Cardiac muscle cell (in vitro differentiated cells and primary cell): ENCODE data around the gene OR5AS1. TPM values are rescaled to one million over a fixed set of nuclear protein-coding genes. Genes with fewer than 3 reads are reported as not detected.
"Not testable (repeated sequence)": the region's sequence is repeated elsewhere in the genome, so short reads cannot be mapped to it uniquely, and the experiment has no call there.

Experiments used
- DNase-seq, 2 donors: peaks; one replicate each; pipeline versions ENCODE4 v3.0.0 to v3.0.0-alpha.2; 2010 to 2017; ENCODE audit warnings: low read depth in 1 of 2, low spot score in 1 of 2
- H3K27ac ChIP-seq: fragments of 200-600 bp; sonication (generic); 2 replicates; pipeline ENCODE4 v1.5.1; 2016
- H3K27me3 ChIP-seq: fragments of 200-600 bp; sonication (generic); 2 replicates; pipeline ENCODE4 v1.6.0; 2016; ENCODE audit warnings: control low read depth
- H3K36me3 ChIP-seq: fragments of 200-600 bp; sonication (generic); 2 replicates; pipeline ENCODE4 v1.5.1; 2016; ENCODE audit warnings: control low read depth
- H3K4me1 ChIP-seq: fragments of 200-600 bp; sonication (generic); 2 replicates; pipeline ENCODE4 v1.8.1; 2017; ENCODE audit warnings: low read depth, mild to moderate bottlenecking, mixed run types
- H3K4me3 ChIP-seq: fragments of 200-600 bp; sonication (generic); 2 replicates; pipeline ENCODE4 v1.5.1; 2016; ENCODE audit warnings: mild to moderate bottlenecking
- H3K9me3 ChIP-seq: fragments of 200-600 bp; sonication (generic); 2 replicates; pipeline ENCODE4 v1.5.1; 2017; ENCODE audit warnings: low read depth, mild to moderate bottlenecking, control low read depth
- polyA plus RNA-seq: library from polyadenylated mRNA; unstranded; fragments of >200 nt; fragmentation: Nextera tagmentation; extraction: Ambion mirVana; gene quantifications from 2 replicates; pipeline ENCODE4 v1.2.1, GENCODE V29; 2016
- total RNA-seq: library from RNA; depleted of rRNA; stranded (reverse); fragments of >200 nt; gene quantifications from 2 replicates; pipeline ENCODE4 v1.2.3, GENCODE V29; 2016
- TF ChIP-seq, protein P1 (sequence below): IDR thresholded peaks from 2 replicates; pipeline ENCODE4 v1.5.1; 2012; ENCODE audit warnings: low read depth, mild to moderate bottlenecking, low read length

OR5AS1 gene
- total and polyA plus RNA-seq, 2 experiments from 2014 or later: not detected

DNA sequence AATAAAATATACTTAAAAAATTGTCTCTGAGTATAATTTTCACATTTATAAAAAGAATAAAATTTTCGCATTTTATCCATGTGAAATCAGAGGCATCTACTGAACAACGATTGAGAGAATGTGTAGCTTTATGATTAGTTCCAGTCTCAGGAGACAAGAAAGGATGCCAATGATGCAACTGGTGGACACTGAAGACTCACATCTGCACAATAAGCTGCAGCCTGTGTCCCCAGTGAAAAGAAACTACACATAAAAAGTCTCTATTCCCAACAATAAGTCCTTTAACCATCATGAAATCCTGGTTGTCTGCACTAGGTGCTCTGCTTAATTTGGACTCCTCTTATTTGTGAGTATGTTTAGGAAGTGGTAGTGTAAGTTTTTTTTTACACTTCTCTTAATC is 22.0 kb downstream of the OR5AS1 start:
- Histone ChIP-seq H3K4me3 (no peak overlapping the region), H3K9me3 (no peaks in the 10 kb centered on the region), H3K4me1 (no peaks in the 10 kb centered on the region), H3K27me3 (no peaks in the 10 kb centered on the region), H3K27ac (no peak overlapping the region), H3K36me3 (no peaks in the 10 kb centered on the region)
- no peak for DNase-seq
- TF ChIP-seq, protein P1, sequence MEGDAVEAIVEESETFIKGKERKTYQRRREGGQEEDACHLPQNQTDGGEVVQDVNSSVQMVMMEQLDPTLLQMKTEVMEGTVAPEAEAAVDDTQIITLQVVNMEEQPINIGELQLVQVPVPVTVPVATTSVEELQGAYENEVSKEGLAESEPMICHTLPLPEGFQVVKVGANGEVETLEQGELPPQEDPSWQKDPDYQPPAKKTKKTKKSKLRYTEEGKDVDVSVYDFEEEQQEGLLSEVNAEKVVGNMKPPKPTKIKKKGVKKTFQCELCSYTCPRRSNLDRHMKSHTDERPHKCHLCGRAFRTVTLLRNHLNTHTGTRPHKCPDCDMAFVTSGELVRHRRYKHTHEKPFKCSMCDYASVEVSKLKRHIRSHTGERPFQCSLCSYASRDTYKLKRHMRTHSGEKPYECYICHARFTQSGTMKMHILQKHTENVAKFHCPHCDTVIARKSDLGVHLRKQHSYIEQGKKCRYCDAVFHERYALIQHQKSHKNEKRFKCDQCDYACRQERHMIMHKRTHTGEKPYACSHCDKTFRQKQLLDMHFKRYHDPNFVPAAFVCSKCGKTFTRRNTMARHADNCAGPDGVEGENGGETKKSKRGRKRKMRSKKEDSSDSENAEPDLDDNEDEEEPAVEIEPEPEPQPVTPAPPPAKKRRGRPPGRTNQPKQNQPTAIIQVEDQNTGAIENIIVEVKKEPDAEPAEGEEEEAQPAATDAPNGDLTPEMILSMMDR: no peak

DNA sequence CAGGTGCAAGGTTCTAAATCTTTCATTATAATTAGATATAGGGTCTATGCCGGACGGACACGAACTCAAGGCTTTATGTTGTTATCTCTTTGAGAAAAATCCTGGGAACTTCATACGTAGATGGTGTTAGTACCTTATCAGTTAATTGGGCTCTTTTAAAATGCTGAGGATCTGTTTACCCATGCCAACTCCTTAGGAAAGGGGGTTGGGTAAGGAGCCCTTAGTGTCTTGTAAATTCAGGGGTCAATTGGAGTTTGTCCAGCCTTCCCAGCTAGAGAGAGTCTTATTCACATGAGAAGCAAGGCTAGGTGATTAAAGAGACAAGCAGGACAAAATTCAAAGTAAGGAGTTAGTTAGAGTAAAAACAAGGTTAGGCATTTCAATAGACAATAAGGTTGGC is 28.9 kb downstream of the OR5AS1 start:
- not testable (repeated sequence) for DNase-seq, H3K36me3 ChIP-seq, H3K4me3 ChIP-seq, H3K27ac ChIP-seq, H3K9me3 ChIP-seq, H3K27me3 ChIP-seq, H3K4me1 ChIP-seq

DNA sequence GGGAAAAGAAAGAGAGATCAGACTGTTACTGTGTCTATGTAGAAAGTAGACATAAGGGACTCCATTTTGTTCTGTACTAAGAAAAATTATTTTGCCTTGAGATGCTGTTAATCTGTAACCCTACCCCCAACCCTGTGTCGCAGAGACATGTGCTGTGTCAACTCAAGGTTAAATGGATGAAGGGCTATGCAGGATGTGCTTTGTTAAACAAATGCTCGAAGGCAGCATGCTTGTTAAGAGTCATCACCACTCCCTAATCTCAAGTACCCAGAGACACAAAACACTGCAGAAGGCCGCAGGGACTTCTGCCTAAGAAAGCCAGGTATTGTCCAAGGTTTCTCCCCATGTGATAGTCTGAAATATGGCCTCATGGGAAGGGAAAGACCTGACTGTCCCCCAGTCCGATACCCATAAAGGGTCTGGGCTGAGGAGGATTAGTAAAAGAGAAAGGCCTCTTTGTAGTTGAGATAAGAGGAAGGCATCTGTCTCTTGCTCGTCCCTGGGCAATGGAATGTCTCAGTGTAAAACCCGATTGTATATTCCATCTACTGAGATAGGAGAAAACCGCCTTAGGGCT is 30.3 kb downstream of the OR5AS1 start:
- H3K9me3 ChIP-seq, DNase-seq, H3K36me3 ChIP-seq, H3K27ac ChIP-seq, H3K4me1 ChIP-seq, H3K27me3 ChIP-seq, H3K4me3 ChIP-seq: not testable (repeated sequence)

DNA sequence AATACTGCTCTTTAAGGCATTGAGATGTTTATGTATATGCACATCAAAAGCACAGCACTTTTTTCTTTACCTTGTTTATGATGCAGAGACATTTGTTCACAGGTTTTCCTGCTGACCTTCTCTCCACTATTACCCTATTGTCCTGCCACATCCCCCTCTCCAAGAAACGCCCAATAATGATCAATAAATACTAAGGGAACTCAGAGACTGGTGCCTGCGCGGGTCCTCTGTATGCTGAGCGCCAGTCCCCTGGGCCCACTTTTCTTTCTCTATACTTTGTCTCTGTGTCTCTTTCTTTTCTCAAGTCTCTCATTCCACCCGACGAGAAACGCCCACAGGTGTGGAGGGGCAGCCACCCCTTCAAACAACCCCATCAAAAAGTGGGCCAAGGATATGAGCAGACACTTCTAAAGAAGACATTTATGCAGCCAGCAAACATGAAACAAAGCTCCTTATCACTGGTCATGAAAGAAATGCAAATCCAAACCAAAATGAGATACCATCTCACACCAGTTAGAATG is 30.9 kb downstream of the OR5AS1 start:
- H3K36me3 ChIP-seq, H3K4me1 ChIP-seq, H3K27me3 ChIP-seq, DNase-seq, H3K27ac ChIP-seq, H3K9me3 ChIP-seq, H3K4me3 ChIP-seq: not testable (repeated sequence)

DNA sequence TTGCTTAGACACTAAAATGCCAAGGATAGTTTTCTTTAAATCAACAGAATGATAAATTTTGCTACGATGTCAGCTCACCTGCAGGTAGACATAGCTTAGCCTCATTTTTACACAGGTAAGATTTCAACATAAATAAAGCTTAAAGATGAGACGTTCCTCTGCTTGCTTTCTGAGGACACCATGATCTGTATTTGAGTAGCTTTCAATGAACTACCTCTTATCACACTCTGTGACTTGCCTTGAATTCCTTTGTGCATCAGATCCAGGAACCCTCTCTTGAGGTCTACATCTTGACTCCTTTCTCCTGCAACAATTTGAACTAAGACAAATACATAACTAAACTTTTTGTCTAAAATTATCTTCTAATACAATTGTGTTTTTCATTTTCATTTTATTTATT is 39.5 kb downstream of the OR5AS1 start:
- Histone ChIP-seq H3K9me3 (no peaks in the 10 kb centered on the region), H3K27ac (no peak overlapping the region), H3K4me1 (no peaks in the 10 kb centered on the region), H3K4me3 (no peak overlapping the region), H3K27me3 (no peaks in the 10 kb centered on the region), H3K36me3 (no peaks in the 10 kb centered on the region)
- TF ChIP-seq, protein P1: no peak
- no peak for DNase-seq

Other genes starting within 250 kb of the OR5AS1 start
- gene OR5D14, start 232.1 kb upstream of the OR5AS1 start, total RNA-seq: not detected in 2 replicates
- not detected in 2 replicates for gene OR5D14, start 232.1 kb upstream of the OR5AS1 start, polyA plus RNA-seq
- gene OR5L1, start 216.3 kb upstream of the OR5AS1 start, total RNA-seq: not detected in 2 replicates
- not detected in 2 replicates for gene OR5L1, start 216.3 kb upstream of the OR5AS1 start, polyA plus RNA-seq
- not detected in 2 replicates for gene OR5D18, start 208.0 kb upstream of the OR5AS1 start, total RNA-seq
- not detected in 2 replicates for gene OR5D18, start 208.0 kb upstream of the OR5AS1 start, polyA plus RNA-seq
- not detected in 2 replicates for gene OR5L2, start 200.4 kb upstream of the OR5AS1 start, total RNA-seq
- not detected in 2 replicates for gene OR5L2, start 200.4 kb upstream of the OR5AS1 start, polyA plus RNA-seq
- gene OR5D16, start 188.9 kb upstream of the OR5AS1 start, total RNA-seq: not detected in 2 replicates
- not detected in 2 replicates for gene OR5D16, start 188.9 kb upstream of the OR5AS1 start, polyA plus RNA-seq
- gene TRIM51, start 144.4 kb upstream of the OR5AS1 start, total RNA-seq: not detected in 2 replicates
- gene TRIM51, start 144.4 kb upstream of the OR5AS1 start, polyA plus RNA-seq: not detected in 2 replicates
- not detected in 2 replicates for gene OR5W2, start 113.1 kb upstream of the OR5AS1 start, total RNA-seq
- gene OR5W2, start 113.1 kb upstream of the OR5AS1 start, polyA plus RNA-seq: not detected in 2 replicates
- not detected in 2 replicates for gene OR5I1, start 91.3 kb upstream of the OR5AS1 start, total RNA-seq
- not detected in 2 replicates for gene OR5I1, start 91.3 kb upstream of the OR5AS1 start, polyA plus RNA-seq
- gene OR10AG1, start 57.7 kb upstream of the OR5AS1 start, total RNA-seq: not detected in 2 replicates
- not detected in 2 replicates for gene OR10AG1, start 57.7 kb upstream of the OR5AS1 start, polyA plus RNA-seq
- gene OR5F1, start 33.0 kb upstream of the OR5AS1 start, total RNA-seq: not detected in 2 replicates
- not detected in 2 replicates for gene OR5F1, start 33.0 kb upstream of the OR5AS1 start, polyA plus RNA-seq
- not detected in 2 replicates for gene OR8I2, start 65.7 kb downstream of the OR5AS1 start, total RNA-seq
- gene OR8I2, start 65.7 kb downstream of the OR5AS1 start, polyA plus RNA-seq: not detected in 2 replicates
- gene OR8H2, start 76.0 kb downstream of the OR5AS1 start, total RNA-seq: not detected in 2 replicates
- gene OR8H2, start 76.0 kb downstream of the OR5AS1 start, polyA plus RNA-seq: not detected in 2 replicates
- gene OR8H3, start 94.7 kb downstream of the OR5AS1 start, total RNA-seq: not detected in 2 replicates
- not detected in 2 replicates for gene OR8H3, start 94.7 kb downstream of the OR5AS1 start, polyA plus RNA-seq
- not detected in 2 replicates for gene OR8J3, start 112.5 kb downstream of the OR5AS1 start, total RNA-seq
- gene OR8J3, start 112.5 kb downstream of the OR5AS1 start, polyA plus RNA-seq: not detected in 2 replicates
- not detected in 2 replicates for gene OR8K5, start 132.7 kb downstream of the OR5AS1 start, total RNA-seq
- not detected in 2 replicates for gene OR8K5, start 132.7 kb downstream of the OR5AS1 start, polyA plus RNA-seq
- not detected in 2 replicates for gene OR5J2, start 149.0 kb downstream of the OR5AS1 start, total RNA-seq
- not detected in 2 replicates for gene OR5J2, start 149.0 kb downstream of the OR5AS1 start, polyA plus RNA-seq
- gene OR5T2, start 206.6 kb downstream of the OR5AS1 start, total RNA-seq: not detected in 2 replicates
- not detected in 2 replicates for gene OR5T2, start 206.6 kb downstream of the OR5AS1 start, polyA plus RNA-seq
- gene OR5T3, start 224.6 kb downstream of the OR5AS1 start, total RNA-seq: not detected in 2 replicates
- gene OR5T3, start 224.6 kb downstream of the OR5AS1 start, polyA plus RNA-seq: not detected in 2 replicates
- not detected in 2 replicates for gene OR5T1, start 246.5 kb downstream of the OR5AS1 start, total RNA-seq
- gene OR5T1, start 246.5 kb downstream of the OR5AS1 start, polyA plus RNA-seq: not detected in 2 replicates